AG09309 (cell line): Measurements from ENCODE around the gene RMP24.

ENCODE experiments used
- DNase-seq: peaks from one replicate; pipeline ENCODE4 v3.0.0-alpha.2; 2010; ENCODE audit warnings: low read depth
- H3K4me3 ChIP-seq: 2 replicates; pipeline ENCODE4 v1.5.1; 2011; ENCODE audit warnings: mild to moderate bottlenecking, low read depth, low read length, moderate library complexity; ENCODE audit not compliant: control insufficient read depth
- CTCF ChIP-seq: IDR thresholded peaks from 2 replicates; pipeline ENCODE4 v1.5.1; 2011; ENCODE audit warnings: mild to moderate bottlenecking, low read depth, low read length, inconsistent platforms; ENCODE audit not compliant: insufficient read depth, control insufficient read depth; ENCODE audit errors: missing control alignments

Gene RMP24

GRCh38 chr18:35935805-35936204 lies 36.7 kb upstream of the RMP24 start:
- H3K4me3 ChIP-seq, result no peak overlapping the region
- TF ChIP-seq CTCF, result no peak
- no peak for DNase-seq

GRCh38 chr18:35936951-35937350 lies 35.5 kb upstream of the RMP24 start:
- H3K4me3 ChIP-seq, result no peak overlapping the region
- no peak for TF ChIP-seq CTCF
- DNase-seq, result no peak

- no peak overlapping the region for H3K4me3 ChIP-seq
- no peak for TF ChIP-seq CTCF
- DNase-seq, result no peak
These were observed 34.3 kb upstream of the RMP24 start for GRCh38 chr18:35938158-35938557.

- no peak for TF ChIP-seq CTCF
- no peak overlapping the region for H3K4me3 ChIP-seq
- no peak for DNase-seq
These were observed 33.9 kb upstream of the RMP24 start for GRCh38 chr18:35938562-35938961.

GRCh38 chr18:35939138-35939537 lies 33.3 kb upstream of the RMP24 start:
- H3K4me3 ChIP-seq, result no peak overlapping the region
- peak; percentile 24 for TF ChIP-seq CTCF
- no peak for DNase-seq

- H3K4me3 ChIP-seq, result no peak overlapping the region
- no peak for DNase-seq
- no peak for TF ChIP-seq CTCF
These were observed 31.2 kb upstream of the RMP24 start for GRCh38 chr18:35941299-35941698.

GRCh38 chr18:35942133-35942532 lies 30.3 kb upstream of the RMP24 start:
- no peak for TF ChIP-seq CTCF
- no peak overlapping the region for H3K4me3 ChIP-seq
- no peak for DNase-seq
